ENCODE results near the gene NDST1.

Gene NDST1

GRCh38 chr5:150606476-150606875, 98.5 kb downstream of the NDST1 start:
- ChIA-PET POLR2A (interaction anchor here (1.5 kb wide), 1 partner anchor 13 kb away, joined by 4 read pairs; no protein-coding TSS in a partner anchor), CTCF (no interaction called here)
- no peak for TF ChIP-seq SP1 (IDR thresholded peaks at IDR 0.05)
- TF ChIP-seq ELF4 (IDR thresholded peaks at IDR 0.05): no peak
- no peak for TF ChIP-seq FOXK2 (IDR thresholded peaks at IDR 0.05)
- no peak for TF ChIP-seq LEF1 (IDR thresholded peaks at IDR 0.05; ENCODE audit: borderline replicate concordance)
- no peak for TF ChIP-seq ZNF384 (IDR thresholded peaks at IDR 0.05)
- TF ChIP-seq HDGF (IDR thresholded peaks at IDR 0.05; ENCODE audit: borderline replicate concordance): no peak
- no peak for TF ChIP-seq TARDBP (IDR thresholded peaks at IDR 0.05)
- TF ChIP-seq L3MBTL2 (conservative IDR thresholded peaks at IDR 0.05): no peak
- no peak for TF ChIP-seq FOXM1 (IDR thresholded peaks at IDR 0.05; ENCODE audit: borderline replicate concordance)
- no peak for TF ChIP-seq SUZ12 (IDR thresholded peaks at IDR 0.05)
- TF ChIP-seq CTBP1 (IDR thresholded peaks at IDR 0.05; ENCODE audit: borderline replicate concordance): no peak
- TF ChIP-seq PKNOX1 (IDR thresholded peaks at IDR 0.05): no peak
- no peak for TF ChIP-seq BHLHE40 (IDR thresholded peaks at IDR 0.05; ENCODE audit: borderline replicate concordance)
- TF ChIP-seq ARNT (IDR thresholded peaks at IDR 0.05): no peak
- no peak for TF ChIP-seq FOXA1 (IDR thresholded peaks at IDR 0.05)
- no peak for TF ChIP-seq NFRKB (IDR thresholded peaks at IDR 0.05)
- DNase-seq (ENCODE audit: extremely low spot score): no peak

- POLR2A ChIA-PET: no interaction called here
- CTCF ChIA-PET: no interaction called here
- TF ChIP-seq FOXM1 (IDR thresholded peaks at IDR 0.05; ENCODE audit: borderline replicate concordance) (no peak), PKNOX1 (IDR thresholded peaks at IDR 0.05) (no peak), TARDBP (IDR thresholded peaks at IDR 0.05) (no peak), CTBP1 (IDR thresholded peaks at IDR 0.05; ENCODE audit: borderline replicate concordance) (no peak), ELF4 (IDR thresholded peaks at IDR 0.05) (no peak), FOXK2 (IDR thresholded peaks at IDR 0.05) (no peak)
- DNase-seq (ENCODE audit: extremely low spot score): no peak
These were observed 99.2 kb downstream of the NDST1 start for GRCh38 chr5:150607105-150607504.

Data from HEK293T (cell line).